Nephron progenitor cell (in vitro differentiated cells): Measurements from ENCODE around the gene OLFM1.
A peak's percentile ranks its signal among the peaks of the same experiment; 100 is the strongest.

Experiments
- DNase-seq: peaks from one replicate; pipeline ENCODE4 v3.0.0; 2021
- H3K27ac Mint-ChIP-seq: 2 replicates; pipeline ENCODE4 v1.8.0; 2021; ENCODE audit warnings: mild to moderate bottlenecking, moderate library complexity, mixed read lengths
- H3K27me3 Mint-ChIP-seq: 2 replicates; pipeline ENCODE4 v1.8.0; 2021; ENCODE audit warnings: mild to moderate bottlenecking, low read depth, mixed read lengths; ENCODE audit not compliant: poor library complexity
- H3K36me3 Mint-ChIP-seq: 2 replicates; pipeline ENCODE4 v1.8.0; 2021; ENCODE audit warnings: low read depth, mixed read lengths
- H3K4me1 Mint-ChIP-seq: 2 replicates; pipeline ENCODE4 v1.8.0; 2021; ENCODE audit warnings: mixed read lengths
- H3K4me3 Mint-ChIP-seq: 2 replicates; pipeline ENCODE4 v1.8.0; 2021; ENCODE audit warnings: mild to moderate bottlenecking, moderate library complexity, mixed read lengths
- H3K9me3 Mint-ChIP-seq: 2 replicates; pipeline ENCODE4 v1.8.0; 2021; ENCODE audit warnings: mild to moderate bottlenecking, moderate library complexity, mixed read lengths
- TF ChIP-seq, protein P1 (sequence below): fragments of 200-600 bp; sonication (generic); IDR thresholded peaks from 2 replicates; pipeline ENCODE4 v1.5.0; 2021; ENCODE audit warnings: antibody characterized with exemption

OLFM1 gene

DNA sequence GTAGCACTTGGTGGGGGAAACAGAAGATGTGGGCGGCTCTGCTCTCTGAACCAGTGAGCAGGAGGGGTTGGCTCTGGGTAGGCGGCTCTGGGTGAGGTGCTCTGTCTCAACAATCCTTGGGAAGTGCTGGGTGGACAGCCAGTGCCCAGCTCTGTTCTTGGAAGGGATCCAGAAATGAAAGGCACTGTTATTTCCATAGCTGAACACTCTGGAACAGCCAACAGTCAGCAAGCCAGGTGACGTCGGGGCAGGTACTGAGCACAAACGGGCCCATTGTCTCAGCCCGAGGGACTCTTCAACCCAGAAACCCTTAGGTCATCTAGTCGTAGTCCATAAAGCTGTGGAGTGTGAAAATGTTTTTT, 36.3 kb downstream of the OLFM1 start:
- H3K36me3 Mint-ChIP-seq, result peaks cover 6% of the 10 kb centered on the region
- peaks cover 15% of the 10 kb centered on the region for H3K27me3 Mint-ChIP-seq
- DNase-seq, result no peak
- H3K9me3 Mint-ChIP-seq, result peaks cover 21% of the 10 kb centered on the region
- H3K4me3 Mint-ChIP-seq, result no peak overlapping the region
- TF ChIP-seq, protein P1, sequence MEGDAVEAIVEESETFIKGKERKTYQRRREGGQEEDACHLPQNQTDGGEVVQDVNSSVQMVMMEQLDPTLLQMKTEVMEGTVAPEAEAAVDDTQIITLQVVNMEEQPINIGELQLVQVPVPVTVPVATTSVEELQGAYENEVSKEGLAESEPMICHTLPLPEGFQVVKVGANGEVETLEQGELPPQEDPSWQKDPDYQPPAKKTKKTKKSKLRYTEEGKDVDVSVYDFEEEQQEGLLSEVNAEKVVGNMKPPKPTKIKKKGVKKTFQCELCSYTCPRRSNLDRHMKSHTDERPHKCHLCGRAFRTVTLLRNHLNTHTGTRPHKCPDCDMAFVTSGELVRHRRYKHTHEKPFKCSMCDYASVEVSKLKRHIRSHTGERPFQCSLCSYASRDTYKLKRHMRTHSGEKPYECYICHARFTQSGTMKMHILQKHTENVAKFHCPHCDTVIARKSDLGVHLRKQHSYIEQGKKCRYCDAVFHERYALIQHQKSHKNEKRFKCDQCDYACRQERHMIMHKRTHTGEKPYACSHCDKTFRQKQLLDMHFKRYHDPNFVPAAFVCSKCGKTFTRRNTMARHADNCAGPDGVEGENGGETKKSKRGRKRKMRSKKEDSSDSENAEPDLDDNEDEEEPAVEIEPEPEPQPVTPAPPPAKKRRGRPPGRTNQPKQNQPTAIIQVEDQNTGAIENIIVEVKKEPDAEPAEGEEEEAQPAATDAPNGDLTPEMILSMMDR, result no peak
- peaks cover 32% of the 10 kb centered on the region for H3K4me1 Mint-ChIP-seq
- no peak overlapping the region for H3K27ac Mint-ChIP-seq

GRCh38 chr9:135126451-135127187, 39.2 kb downstream of the OLFM1 start:
- peaks cover 45% of the 10 kb centered on the region for H3K4me1 Mint-ChIP-seq
- H3K27me3 Mint-ChIP-seq, result peaks cover 24% of the 10 kb centered on the region
- no peaks in the 10 kb centered on the region for H3K36me3 Mint-ChIP-seq
- no peak overlapping the region for H3K27ac Mint-ChIP-seq
- H3K4me3 Mint-ChIP-seq, result no peak overlapping the region
- no peak for DNase-seq
- peaks cover 17% of the 10 kb centered on the region for H3K9me3 Mint-ChIP-seq
- TF ChIP-seq, protein P1, result no peak

GRCh38 chr9:135127718-135128670, 40.5 kb downstream of the OLFM1 start:
- Mint-ChIP-seq H3K4me1 (peaks cover 59% of the 10 kb centered on the region), H3K27ac (peak overlapping the region; percentile 97), H3K27me3 (peaks cover 29% of the 10 kb centered on the region), H3K4me3 (peak overlapping the region; percentile 6), H3K36me3 (no peaks in the 10 kb centered on the region), H3K9me3 (peaks cover 18% of the 10 kb centered on the region)
- peak; percentile 40 for DNase-seq
- TF ChIP-seq, protein P1, result no peak

DNA sequence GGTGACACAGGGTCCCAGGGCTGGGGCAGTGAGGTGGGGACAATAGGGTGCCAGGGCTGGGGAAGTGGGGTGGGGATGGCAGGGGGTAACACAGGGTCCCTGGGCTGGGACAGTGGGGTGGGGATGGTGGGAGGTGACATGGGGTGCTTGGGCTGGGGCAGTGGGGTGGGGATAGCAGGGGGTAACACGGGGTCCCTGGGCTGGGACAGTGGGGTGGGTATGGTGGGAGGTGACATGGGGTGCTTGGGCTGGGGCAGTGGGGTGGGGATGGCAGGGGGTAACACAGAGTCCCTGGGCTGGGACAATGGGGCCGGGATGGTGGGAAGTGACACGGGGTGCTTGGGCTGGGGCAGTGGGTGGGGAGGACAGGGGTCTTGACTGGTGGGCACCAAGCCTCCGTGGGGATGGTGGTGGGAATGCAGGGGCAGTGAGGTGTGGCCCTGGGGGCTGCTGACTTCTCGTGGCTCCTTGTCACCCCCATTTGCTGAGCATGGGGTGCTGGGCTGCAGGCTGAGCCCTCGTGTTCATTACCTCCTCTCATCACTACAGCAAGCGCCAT, 41.7 kb downstream of the OLFM1 start:
- Mint-ChIP-seq H3K4me1 (peaks cover 71% of the 10 kb centered on the region), H3K36me3 (no peaks in the 10 kb centered on the region), H3K27ac (no peak overlapping the region), H3K27me3 (peaks cover 27% of the 10 kb centered on the region), H3K4me3 (no peak overlapping the region), H3K9me3 (peaks cover 18% of the 10 kb centered on the region)
- TF ChIP-seq, protein P1, result no peak
- no peak for DNase-seq

GRCh38 chr9:135130207-135130976, 42.9 kb downstream of the OLFM1 start:
- TF ChIP-seq, protein P1, result no peak
- Mint-ChIP-seq H3K4me1 (peaks cover 76% of the 10 kb centered on the region), H3K4me3 (no peak overlapping the region), H3K27me3 (peaks cover 27% of the 10 kb centered on the region), H3K27ac (no peak overlapping the region), H3K36me3 (no peaks in the 10 kb centered on the region), H3K9me3 (peaks cover 18% of the 10 kb centered on the region)
- DNase-seq, result no peak
